GM11168 (cell line): Measurements from ENCODE around the gene SPPL2C.

Experiments
- in situ Hi-C: fragments of 300-500 bp; cut with MboI; formaldehyde crosslinking; loops from one replicate; pipeline ENCODE4 v1.12.0; 2022; ENCODE audit warnings: low sequenced_read_pairs; ENCODE audit not compliant: unreplicated experiment

The SPPL2C gene

GRCh38 chr17:45871718-45872117 is 27.0 kb downstream of the SPPL2C start:
- in situ Hi-C loops: no loop called here

GRCh38 chr17:45873728-45874127 is 29.0 kb downstream of the SPPL2C start:
- in situ Hi-C loops: no loop called here

- in situ Hi-C loops: no loop called here
Measured at GRCh38 chr17:45874151-45874550, 29.5 kb downstream of the SPPL2C start.

- in situ Hi-C loops: no loop called here
Measured at GRCh38 chr17:45876539-45876938, 31.9 kb downstream of the SPPL2C start.

- in situ Hi-C loops: no loop called here
Measured at GRCh38 chr17:45877467-45877866, 32.8 kb downstream of the SPPL2C start.

GRCh38 chr17:45883063-45883462 is 38.4 kb downstream of the SPPL2C start:
- in situ Hi-C loops: no loop called here

GRCh38 chr17:45886852-45887251 is 42.2 kb downstream of the SPPL2C start:
- in situ Hi-C loops: no loop called here

GRCh38 chr17:45888392-45888791 is 43.7 kb downstream of the SPPL2C start:
- in situ Hi-C loops: no loop called here

- in situ Hi-C loops: no loop called here
Measured at GRCh38 chr17:45889579-45889978, 44.9 kb downstream of the SPPL2C start.

- in situ Hi-C loops: no loop called here
Measured at GRCh38 chr17:45893725-45894021, 49.0 kb downstream of the SPPL2C start.

- in situ Hi-C loops: no loop called here
Measured at GRCh38 chr17:45894022-45894784, 49.5 kb downstream of the SPPL2C start, which contains the start of gene MAPT. TSS of gene MAPT (plus strand) at chr17:45894554. CDS start at chr17:45962338, 67,784 bp downstream.

- in situ Hi-C loops: no loop called here
Measured at GRCh38 chr17:45895304-45895968, 50.8 kb downstream of the SPPL2C start.

GRCh38 chr17:45895969-45896785 is 51.5 kb downstream of the SPPL2C start:
- in situ Hi-C loops: no loop called here
